NCI-H1930 (cell line): ENCODE results near the gene COG6.

Experiments
- DNase-seq, 2 experiments: peaks; one replicate each; lab custom pipeline; 2025; lab: John Stamatoyannopoulos, UW

The COG6 gene

GRCh38 chr13:39655569-39656324, at the start of gene COG6:
Gene COG6, plus strand, starts transcription at chr13:39655662. Its CDS starts 65 bp downstream, at chr13:39655727.
- peak; percentile 89 to 95 for DNase-seq

DNA sequence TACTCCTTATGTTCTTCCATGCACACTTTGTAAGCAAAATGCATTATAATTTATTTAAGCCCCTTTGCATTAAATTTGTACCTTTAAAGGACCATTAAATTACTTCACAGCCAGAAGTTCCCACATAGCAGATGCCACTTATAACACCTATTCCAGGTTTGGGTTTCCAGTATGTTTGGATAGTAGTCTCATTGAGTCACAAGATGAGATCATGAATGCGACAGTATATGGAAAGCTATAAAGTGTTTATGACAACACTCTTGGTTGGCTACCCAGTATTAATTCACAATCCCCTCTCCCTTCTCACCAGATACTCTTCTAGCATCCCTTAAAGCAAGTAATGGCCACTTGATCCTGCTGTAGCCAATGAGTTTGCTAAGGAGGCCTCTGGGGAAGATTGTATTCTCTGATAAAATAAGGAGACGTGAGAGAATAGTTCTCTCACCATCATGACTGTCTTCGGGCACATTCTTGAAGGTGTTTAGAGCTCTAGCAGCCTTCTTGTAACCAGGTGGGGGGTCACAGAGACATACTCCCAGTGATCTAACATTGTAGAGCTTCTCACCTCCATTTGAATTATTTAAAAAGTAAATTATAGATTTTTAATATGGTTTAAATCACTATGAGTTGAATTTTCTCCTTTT, 49.7 kb upstream of the COG6 start:
- no peak for DNase-seq

GRCh38 chr13:39607876-39608275, 47.6 kb upstream of the COG6 start:
- no peak for DNase-seq

DNA sequence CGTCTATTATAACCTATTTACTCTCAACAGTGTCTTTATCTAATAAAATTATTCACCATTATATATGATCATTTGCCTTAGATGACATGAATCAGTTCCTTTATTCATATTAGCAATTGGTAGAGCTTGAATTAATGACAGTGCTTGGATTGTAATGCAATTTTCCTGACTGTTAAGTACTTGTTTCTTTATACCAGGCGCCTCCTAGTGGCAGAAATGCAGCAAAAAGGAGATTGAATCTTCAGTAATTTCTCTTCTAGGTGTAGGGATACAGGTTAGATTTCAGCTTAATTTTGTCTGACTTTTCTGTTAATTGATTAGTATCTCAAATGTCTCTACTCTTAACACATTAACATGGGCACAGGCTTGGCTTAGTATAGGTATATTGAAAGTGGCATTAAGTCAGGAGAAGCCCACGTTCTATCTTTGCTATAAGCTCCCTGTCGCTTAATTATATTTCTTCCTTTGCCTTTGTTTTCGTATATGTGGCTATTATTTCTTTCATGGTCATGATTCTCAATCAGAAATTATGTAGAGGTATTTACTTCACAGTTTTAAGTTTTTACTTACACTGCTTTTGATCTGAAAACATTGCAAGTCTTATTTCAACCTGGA, 43.3 kb upstream of the COG6 start:
- peak; percentile 40 to 71 for DNase-seq

- DNase-seq, result peak; percentile 39 to 50
Measured at GRCh38 chr13:39616087-39616694, 39.3 kb upstream of the COG6 start.

GRCh38 chr13:39618561-39618960, 36.9 kb upstream of the COG6 start:
- no peak for DNase-seq

GRCh38 chr13:39623466-39623865, 32.0 kb upstream of the COG6 start:
- DNase-seq, result no peak

DNA sequence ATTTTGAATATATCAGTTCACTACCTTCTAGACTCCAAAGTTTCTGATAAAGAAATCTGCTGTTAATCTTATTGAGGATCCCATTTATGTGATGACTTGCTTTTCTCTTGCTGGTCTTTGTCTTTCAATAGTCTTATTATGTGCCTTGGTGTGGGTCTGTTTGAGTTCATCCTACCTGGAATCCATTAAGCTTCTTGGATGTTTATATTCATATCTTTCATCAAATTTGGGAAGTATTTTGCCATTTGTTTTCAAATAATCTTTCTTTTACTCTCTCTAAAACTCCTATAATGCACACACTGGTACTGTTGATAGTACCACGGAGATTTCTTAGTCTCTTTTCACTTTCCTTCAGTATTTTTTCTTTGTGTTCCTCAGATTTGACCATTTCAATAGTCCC, 24.2 kb upstream of the COG6 start:
- no peak for DNase-seq

DNA sequence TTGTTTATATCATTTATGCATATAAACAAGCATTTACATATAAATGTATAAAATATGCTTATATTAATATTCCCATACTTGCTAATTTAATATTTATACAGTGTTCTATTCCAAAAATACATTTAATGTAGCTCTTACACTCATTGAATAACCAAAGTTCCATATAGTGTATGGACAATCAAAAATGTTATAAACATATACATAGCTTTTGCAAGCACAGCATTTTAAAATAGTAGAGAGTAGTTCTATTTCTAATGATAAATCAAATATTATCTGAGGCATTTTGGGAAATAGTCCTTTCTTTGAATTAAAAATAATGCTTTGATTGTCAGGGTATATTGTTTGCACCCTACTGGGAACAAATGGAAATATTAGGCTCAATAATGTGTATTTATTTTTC, 22.5 kb upstream of the COG6 start:
- no peak for DNase-seq

DNA sequence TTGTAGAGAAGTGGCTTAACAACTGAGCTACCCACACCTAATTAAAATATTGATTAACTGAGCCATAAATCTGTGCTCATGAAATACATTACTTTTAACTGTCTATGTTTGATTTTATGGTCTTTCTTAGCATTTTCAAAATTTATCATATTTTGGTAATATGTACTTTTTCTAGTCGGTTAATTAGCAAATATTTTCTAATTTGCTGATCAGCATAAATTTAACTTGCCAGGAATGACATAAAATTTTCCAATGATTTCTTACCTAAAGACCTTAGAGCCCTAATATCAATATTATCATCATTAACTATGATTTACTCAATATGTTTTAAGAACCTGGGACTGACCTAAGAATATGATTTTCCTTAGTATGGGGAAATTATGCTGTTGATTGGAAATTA, 19.9 kb upstream of the COG6 start:
- no peak for DNase-seq

DNA sequence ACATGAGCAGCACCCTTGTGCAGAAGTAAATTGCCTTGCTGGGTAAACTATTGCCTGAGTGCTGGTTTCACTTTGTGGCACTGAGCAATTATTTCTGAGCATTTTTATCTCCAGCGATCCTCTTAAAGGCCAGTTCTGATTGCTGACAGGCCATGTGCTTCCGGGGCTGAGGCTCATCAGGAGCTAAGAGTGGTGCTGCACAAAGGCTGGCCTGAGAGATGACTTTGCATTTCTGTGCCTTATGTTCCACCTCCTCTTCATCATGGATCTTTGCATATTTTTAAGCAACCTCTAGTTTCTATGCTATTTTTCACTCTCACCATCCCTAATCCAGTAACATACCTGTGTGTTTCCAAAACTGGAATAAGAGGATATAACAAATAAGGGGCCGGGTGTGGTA, 17.6 kb upstream of the COG6 start:
- no peak for DNase-seq

GRCh38 chr13:39641645-39642044, 13.8 kb upstream of the COG6 start:
- DNase-seq, result no peak

GRCh38 chr13:39646122-39646521, 9.3 kb upstream of the COG6 start:
- no peak for DNase-seq

GRCh38 chr13:39655041-39655568, 357 bp upstream of the COG6 start:
- no peak for DNase-seq

GRCh38 chr13:39656325-39656677, 839 bp downstream of the COG6 start:
- DNase-seq, result no peak

DNA sequence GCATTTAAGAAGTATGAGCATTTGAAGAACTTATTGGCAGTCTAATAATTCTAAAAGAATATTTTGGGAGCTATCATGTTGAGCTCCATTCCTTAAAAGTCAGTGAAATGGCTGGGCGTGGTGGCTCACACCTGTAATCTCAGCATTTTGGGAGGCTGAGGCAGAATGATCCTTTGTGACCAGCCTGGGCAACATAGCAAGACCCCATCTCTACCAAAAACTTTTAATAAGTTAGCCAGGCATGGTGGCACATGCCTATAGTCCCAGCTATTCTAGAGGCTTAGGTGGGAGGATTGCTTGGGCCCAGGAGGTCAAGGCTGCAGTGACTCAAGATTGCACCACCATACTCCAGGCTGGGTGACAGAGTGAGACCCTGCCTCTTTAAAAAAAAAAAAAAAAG, 8.0 kb downstream of the COG6 start:
- no peak for DNase-seq

- no peak for DNase-seq
Measured at GRCh38 chr13:39663958-39664357, 8.5 kb downstream of the COG6 start.

GRCh38 chr13:39665763-39666162, 10.3 kb downstream of the COG6 start:
- DNase-seq, result no peak

GRCh38 chr13:39670445-39670844, 15.0 kb downstream of the COG6 start:
- DNase-seq, result no peak

- DNase-seq, result no peak
Measured at GRCh38 chr13:39672378-39673132, 17.1 kb downstream of the COG6 start.

GRCh38 chr13:39675904-39676303, 20.4 kb downstream of the COG6 start:
- no peak for DNase-seq

GRCh38 chr13:39676315-39676876, 20.9 kb downstream of the COG6 start:
- DNase-seq, result peak; percentile 13 to 23
